ENCODE measurements around the gene TKFC.

Gene TKFC

GRCh38 chr11:61293867-61294716 is 38.9 kb upstream of the TKFC start:
- DNase-seq (ENCODE audit: low read depth, low spot score) = no peak
- ChIA-PET POLR2A (interaction anchor here (1.3 kb wide), 1 partner anchor 12 kb away, joined by 3 read pairs; no protein-coding TSS in a partner anchor), CTCF (interaction anchor here (0.6 to 2.4 kb wide), 14 partner anchors 10 to 170 kb away, joined by 3 to 8 read pairs (median 3); no protein-coding TSS in a partner anchor)
- TF ChIP-seq CTCF (IDR thresholded peaks at IDR 0.05; ENCODE audit: insufficient read depth, low read length, missing control alignments) = peak; percentile 11
- peak overlapping the region; percentile 61 for H3K4me3 ChIP-seq (ENCODE audit: low read depth, low read length)

GRCh38 chr11:61294717-61295595 is 38.1 kb upstream of the TKFC start, which contains the start of gene VWCE:
Gene VWCE, minus strand, starts transcription at chr11:61295316. Its CDS starts 279 bp downstream, at chr11:61295037.
- CTCF ChIA-PET = interaction anchor here (0.7 to 1.6 kb wide), 9 partner anchors 10 to 91 kb away, joined by 3 to 5 read pairs (median 3); no protein-coding TSS in a partner anchor
- TF ChIP-seq CTCF (IDR thresholded peaks at IDR 0.05; ENCODE audit: insufficient read depth, low read length, missing control alignments) = peak; percentile 38
- H3K4me3 ChIP-seq (ENCODE audit: low read depth, low read length) = peak within 1 kb of the TSS; percentile 61
- POLR2A ChIA-PET = interaction anchor here (1.3 kb wide), 1 partner anchor 13 kb away, joined by 3 read pairs; no protein-coding TSS in a partner anchor
- DNase-seq (ENCODE audit: low read depth, low spot score) = no peak

- POLR2A ChIA-PET = no interaction called here
- H3K4me3 ChIP-seq (ENCODE audit: low read depth, low read length) = peak overlapping the region; percentile 61
- TF ChIP-seq CTCF (IDR thresholded peaks at IDR 0.05; ENCODE audit: insufficient read depth, low read length, missing control alignments) = no peak
- CTCF ChIA-PET = interaction anchor here (0.8 to 1.4 kb wide), 6 partner anchors 10 to 91 kb away, joined by 3 to 5 read pairs (median 3); no protein-coding TSS in a partner anchor
- no peak for DNase-seq (ENCODE audit: low read depth, low spot score)
These were observed 37.5 kb upstream of the TKFC start for GRCh38 chr11:61295596-61295926.

GRCh38 chr11:61297341-61297740 is 35.7 kb upstream of the TKFC start:
- no peak overlapping the region for H3K4me3 ChIP-seq (ENCODE audit: low read depth, low read length)
- CTCF ChIA-PET = interaction anchor here (0.8 to 1.5 kb wide), 3 partner anchors 11 to 89 kb away, joined by 3 read pairs; no protein-coding TSS in a partner anchor

GRCh38 chr11:61297746-61298145 is 35.3 kb upstream of the TKFC start:
- DNase-seq (ENCODE audit: low read depth, low spot score) = peak; percentile 40
- ChIA-PET POLR2A (interaction anchor here (0.9 kb wide), 1 partner anchor 84 kb away, joined by 3 read pairs; no protein-coding TSS in a partner anchor), CTCF (interaction anchor here (0.8 to 2.0 kb wide), 7 partner anchors 11 to 138 kb away, joined by 3 to 12 read pairs (median 4); no protein-coding TSS in a partner anchor)

More at GRCh38 chr11:61297341-61297740, 35.7 kb upstream of the TKFC start:
- POLR2A ChIA-PET = interaction anchor here (0.9 kb wide), 1 partner anchor 84 kb away, joined by 3 read pairs; no protein-coding TSS in a partner anchor
- no peak for TF ChIP-seq CTCF (IDR thresholded peaks at IDR 0.05; ENCODE audit: insufficient read depth, low read length, missing control alignments)
- no peak for DNase-seq (ENCODE audit: low read depth, low spot score)

More at GRCh38 chr11:61297746-61298145, 35.3 kb upstream of the TKFC start:
- no peak overlapping the region for H3K4me3 ChIP-seq (ENCODE audit: low read depth, low read length)
- TF ChIP-seq CTCF (IDR thresholded peaks at IDR 0.05; ENCODE audit: insufficient read depth, low read length, missing control alignments) = no peak
